SK-N-SH (cell line): ENCODE data around the gene AGT. TPM values are rescaled to one million over a fixed set of nuclear protein-coding genes. Genes with fewer than 3 reads are reported as not detected.

Source experiments
- CTCF ChIA-PET: fragments of 300-600, 350-600 bp; formaldehyde crosslinking; extraction: SDS; loops from one replicate; lab custom pipeline; 2021; lab: Yijun Ruan, JAX
- POLR2A ChIA-PET: fragments of 350-600 bp; sonication (Branson Sonifier 250); formaldehyde crosslinking; extraction: SDS; loops from one replicate; lab custom pipeline; 2020; ENCODE audit warnings: antibody characterized with exemption, inconsistent platforms; lab: Yijun Ruan, JAX
- DNase-seq: peaks from one replicate; pipeline ENCODE4 v3.0.0; 2012
- H2AFZ ChIP-seq: fragments of 200-600 bp; sonication (generic); 2 replicates; pipeline ENCODE4 v1.8.1; 2016; ENCODE audit warnings: antibody characterized with exemption, mild to moderate bottlenecking, low read depth
- H3F3A ChIP-seq: fragments of 200-600 bp; sonication (generic); replicated peaks from 2 replicates; pipeline ENCODE3; 2016; ENCODE audit warnings: antibody characterized with exemption, mild to moderate bottlenecking; ENCODE audit not compliant: insufficient read depth
- H3K27ac ChIP-seq, 2 experiments: fragments of 200-500 bp in 1 of 2; fragments of 200-600 bp in 1 of 2; sonication (Bioruptor generic) in 1 of 2; sonication (generic), shearing (Covaris generic) in 1 of 2; 2 replicates each; pipeline versions ENCODE4 v1.5.1 to v1.6.1; 2014 to 2016; ENCODE audit warnings: low read depth in 2 of 2, inconsistent platforms in 1 of 2, low read length in 1 of 2, mild to moderate bottlenecking in 1 of 2, mixed read lengths in 1 of 2
- H3K27me3 ChIP-seq: fragments of 200-600 bp; sonication (generic), shearing (Covaris generic); 2 replicates; pipeline ENCODE4 v1.6.1; 2016; ENCODE audit warnings: mixed run types; ENCODE audit not compliant: insufficient read depth
- H3K36me3 ChIP-seq, 2 experiments: fragments of 200-500 bp in 1 of 2; fragments of 200-600 bp in 1 of 2; sonication (Bioruptor generic) in 1 of 2; sonication (generic) in 1 of 2; replicated peaks in 1 of 2; 2 replicates each; pipeline versions ENCODE3 to v1.5.1; 2014 to 2016; ENCODE audit warnings: low read length in 1 of 2, mild to moderate bottlenecking in 1 of 2; ENCODE audit not compliant: insufficient read depth in 2 of 2, control insufficient read depth in 1 of 2
- H3K4me1 ChIP-seq, 2 experiments: fragments of 200-500 bp in 1 of 2; fragments of 200-600 bp in 1 of 2; sonication (Bioruptor generic) in 1 of 2; sonication (generic), shearing (Covaris generic) in 1 of 2; 2 replicates each; pipeline versions ENCODE4 v1.5.1 to v1.6.1; 2014 to 2016; ENCODE audit warnings: low read depth in 1 of 2, low read length in 1 of 2, mixed run types in 1 of 2; ENCODE audit not compliant: insufficient read depth in 2 of 2, control insufficient read depth in 1 of 2
- H3K4me2 ChIP-seq: fragments of 200-600 bp; sonication (generic), shearing (Covaris generic); 2 replicates; pipeline ENCODE4 v1.6.1; 2017; ENCODE audit warnings: mixed run types
- H3K4me3 ChIP-seq, 2 experiments: fragments of 200-500 bp in 1 of 2; fragments of 200-600 bp in 1 of 2; sonication (Bioruptor generic) in 1 of 2; sonication (generic), shearing (Covaris generic) in 1 of 2; 2 replicates each; pipeline versions ENCODE4 v1.5.1 to v1.8.1; 2014 to 2016; ENCODE audit warnings: low read depth in 2 of 2, inconsistent platforms in 1 of 2, low read length in 1 of 2, mild to moderate bottlenecking in 1 of 2, mixed read lengths in 1 of 2, moderate library complexity in 1 of 2
- H3K79me2 ChIP-seq: fragments of 200-600 bp; sonication (generic); 2 replicates; pipeline ENCODE4 v1.8.1; 2017; ENCODE audit warnings: mild to moderate bottlenecking; ENCODE audit not compliant: insufficient read depth
- H3K9ac ChIP-seq: fragments of 200-600 bp; sonication (generic); 2 replicates; pipeline ENCODE4 v1.6.1; 2017; ENCODE audit warnings: mixed run types
- H3K9me2 ChIP-seq: fragments of 200-600 bp; sonication (generic); 2 replicates; pipeline ENCODE4 v1.6.1; 2017; ENCODE audit warnings: mixed run types
- H3K9me3 ChIP-seq: fragments of 200-600 bp; sonication (generic); 2 replicates; pipeline ENCODE4 v1.6.1; 2017; ENCODE audit warnings: mixed run types, mild to moderate bottlenecking, moderate library complexity
- H4K20me1 ChIP-seq: fragments of 200-600 bp; sonication (generic); 2 replicates; pipeline ENCODE4 v1.6.1; 2017; ENCODE audit warnings: mild to moderate bottlenecking, mixed run types; ENCODE audit not compliant: insufficient read depth
- CTCF ChIP-seq: fragments of 200-600 bp; sonication (generic); IDR thresholded peaks from 2 replicates; pipeline ENCODE4 v1.6.1; 2017; ENCODE audit warnings: antibody characterized with exemption, mild to moderate bottlenecking, moderate library complexity
- ELF1 ChIP-seq: IDR thresholded peaks from 2 replicates; pipeline ENCODE4 v1.4.0; 2012
- EZH2phosphoT487 ChIP-seq: fragments of 200-600 bp; sonication (generic); IDR thresholded peaks from 2 replicates; pipeline ENCODE4 v1.6.1; 2017; ENCODE audit warnings: low read depth, mixed run types, mild to moderate bottlenecking, antibody characterized with exemption, moderate library complexity, borderline replicate concordance
- FOSL2 ChIP-seq: IDR thresholded peaks from 2 replicates; pipeline ENCODE4 v1.4.0; 2012; ENCODE audit warnings: low read depth, mild to moderate bottlenecking, moderate library complexity, borderline replicate concordance
- FOXJ3 ChIP-seq: sonication (generic); formaldehyde crosslinking; IDR thresholded peaks from 2 replicates; pipeline ENCODE4 v1.5.1; 2020; ENCODE audit warnings: mild to moderate bottlenecking, missing genetic modification reagents
- GATA2 ChIP-seq: sonication (generic); formaldehyde crosslinking; IDR thresholded peaks from 2 replicates; pipeline ENCODE4 v1.5.0; 2020; ENCODE audit warnings: mild to moderate bottlenecking, missing genetic modification reagents
- JUND ChIP-seq: IDR thresholded peaks from 2 replicates; pipeline ENCODE4 v1.4.0; 2012
- MEF2A ChIP-seq: IDR thresholded peaks from 2 replicates; pipeline ENCODE4 v1.4.0; 2012; ENCODE audit warnings: low read depth, borderline replicate concordance
- MXI1 ChIP-seq: IDR thresholded peaks from 2 replicates; pipeline ENCODE4 v1.6.1; 2012; ENCODE audit warnings: mild to moderate bottlenecking, low read depth, low read length, improper control_type of control experiment
- PBX3 ChIP-seq: IDR thresholded peaks from 2 replicates; pipeline ENCODE4; 2012
- POLR2AphosphoS5 ChIP-seq: IDR thresholded peaks from 2 replicates; pipeline ENCODE4 v1.6.1; 2012; ENCODE audit warnings: low read depth, low read length
- RAD21 ChIP-seq: IDR thresholded peaks from 2 replicates; pipeline ENCODE4 v1.6.1; 2012; ENCODE audit warnings: mild to moderate bottlenecking, low read length
- REST ChIP-seq: IDR thresholded peaks from 2 replicates; pipeline ENCODE4 v1.6.1; 2012; ENCODE audit warnings: mild to moderate bottlenecking, low read depth, low read length, moderate library complexity
- SIN3A ChIP-seq: IDR thresholded peaks from 2 replicates; pipeline ENCODE4 v1.6.1; 2012; ENCODE audit warnings: low read depth, mild to moderate bottlenecking, low read length, moderate library complexity, borderline replicate concordance
- TAF1 ChIP-seq: IDR thresholded peaks from 2 replicates; pipeline ENCODE4 v1.6.1; 2012; ENCODE audit warnings: low read depth, mild to moderate bottlenecking, low read length, moderate library complexity, borderline replicate concordance
- YY1 ChIP-seq: IDR thresholded peaks from 2 replicates; pipeline ENCODE4 v1.4.0; 2012; ENCODE audit warnings: low read depth, mild to moderate bottlenecking
- WGBS: methylation state at CpG from one replicate; pipeline ENCODE4 v1.1.6; 2017; ENCODE audit warnings: low lambda C conversion rate; 5-methylcytosine and 5-hydroxymethylcytosine counted together
- polyA plus RNA-seq, 3 experiments: library from polyadenylated mRNA; depleted of rRNA; stranded (reverse); fragments of >200 nt; gene quantifications; 2 replicates each; pipeline ENCODE4 v1.2.3, GENCODE V29; 2012

The AGT gene
- polyA plus RNA-seq, 1 of the 3 experiments (the other 2 are of a cell fraction): 0.39 TPM

- H4K20me1 ChIP-seq: no peaks in the 10 kb centered on the region
- WGBS: 96% methylated on average over 6 of the region's 6 CpGs
These were observed 45.7 kb downstream of the AGT start for GRCh38 chr1:230668227-230668626.

More at GRCh38 chr1:230668227-230668626, 45.7 kb downstream of the AGT start:
- Histone ChIP-seq H3K9me3 (no peaks in the 10 kb centered on the region), H3K79me2 (no peaks in the 10 kb centered on the region), H3K4me2 (no peak overlapping the region), H2AFZ (no peak overlapping the region), H3K9me2 (no peaks in the 10 kb centered on the region), H3K27me3 (no peaks in the 10 kb centered on the region), H3F3A (no peaks in the 10 kb centered on the region), H3K4me1 (no peaks in the 10 kb centered on the region), H3K36me3 (peaks cover 47 to 86% of the 10 kb centered on the region in 2 experiments), H3K27ac (no peak overlapping the region), H3K4me3 (no peak overlapping the region), H3K9ac (no peak overlapping the region)
- CTCF ChIA-PET: interaction anchor here (0.9 to 1.7 kb wide), 3 partner anchors 11 to 104 kb away, joined by 3 to 5 read pairs (median 3); no protein-coding TSS in a partner anchor
- POLR2A ChIA-PET: no interaction called here
- TF ChIP-seq RAD21 (no peak), ELF1 (no peak), CTCF (no peak), PBX3 (no peak), TAF1 (no peak), JUND (no peak), FOSL2 (no peak), FOXJ3 (CRISPR knock-in tag) (no peak), REST (no peak), SIN3A (no peak), MXI1 (no peak), POLR2AphosphoS5 (no peak), YY1 (no peak), EZH2phosphoT487 (no peak), GATA2 (no peak), MEF2A (no peak)
- DNase-seq: no peak
